Activated naive CD4-positive, alpha-beta T cell treated with anti-CD3 and anti-CD28 coated beads, Interleukin-2, amount 50 U/mL, for 16 hours (primary cell): ENCODE measurements around the gene ADCY5.

Experiments
- DNase-seq: peaks from one replicate; pipeline ENCODE4 v3.0.0-alpha.2; 2020

ADCY5 gene

DNA sequence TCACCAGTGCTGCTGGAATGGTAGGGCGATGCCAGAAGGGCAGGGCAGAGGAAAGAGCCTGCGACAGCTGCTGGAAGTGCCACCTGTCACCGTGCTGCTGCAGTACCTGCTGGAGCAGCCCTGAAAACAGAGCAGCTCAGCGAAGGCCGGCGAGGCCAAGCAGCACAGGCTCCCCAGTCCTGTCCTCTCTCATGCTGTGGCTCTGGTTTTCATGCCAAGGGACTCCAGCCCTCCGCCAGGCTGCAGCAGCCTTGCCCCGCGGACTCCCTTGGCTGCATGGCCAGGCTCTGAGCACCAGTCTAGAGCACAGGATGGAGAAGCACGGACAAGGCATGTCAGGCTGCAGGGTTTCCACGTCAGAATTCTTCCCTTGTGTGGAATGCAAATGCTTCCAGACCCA is 43.9 kb downstream of the ADCY5 start:
- no peak for DNase-seq

DNA sequence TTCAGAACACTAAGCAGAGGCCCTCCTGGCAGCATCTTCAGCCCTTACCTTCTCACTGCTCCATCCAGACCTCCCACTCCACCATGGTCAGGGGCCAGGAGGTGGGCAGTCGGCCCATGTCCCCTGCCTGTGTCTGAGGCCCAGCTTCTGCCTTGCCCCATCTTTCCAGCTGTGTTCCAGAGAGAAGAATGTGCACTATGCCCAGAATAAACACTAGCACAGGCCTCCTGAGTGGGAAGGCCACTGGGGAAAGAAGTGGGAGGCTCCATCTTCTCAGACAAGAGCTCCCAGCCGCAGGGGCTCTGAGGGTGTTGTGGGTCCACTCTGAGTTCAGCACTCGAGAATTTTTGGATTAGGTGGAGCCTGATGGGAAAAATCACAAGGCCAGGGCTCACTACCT is 44.5 kb downstream of the ADCY5 start:
- no peak for DNase-seq

GRCh38 chr3:123401836-123402530 is 46.9 kb downstream of the ADCY5 start:
- DNase-seq: no peak

DNA sequence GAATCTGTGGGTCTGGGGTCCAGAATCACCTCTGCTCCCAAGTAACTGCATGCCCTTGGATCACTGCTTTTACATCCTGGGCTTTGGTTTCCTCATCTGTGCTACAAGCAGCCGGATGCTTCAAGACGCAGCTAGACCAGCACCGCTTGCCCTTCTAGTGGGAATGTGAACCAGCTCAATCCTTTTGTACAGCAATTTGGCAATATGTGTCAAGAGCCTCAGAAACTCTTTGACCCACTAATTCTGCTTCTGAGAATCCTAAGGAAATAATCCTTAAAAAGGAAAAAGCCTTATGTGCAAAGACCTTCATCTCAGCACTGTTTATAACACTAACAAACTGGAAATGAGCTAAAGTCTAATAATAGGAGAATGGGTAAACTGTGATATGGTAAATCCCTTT is 48.7 kb downstream of the ADCY5 start:
- DNase-seq: no peak

- no peak for DNase-seq
These were observed 49.2 kb downstream of the ADCY5 start for GRCh38 chr3:123399653-123400052.

GRCh38 chr3:123397921-123398785 is 50.7 kb downstream of the ADCY5 start:
- no peak for DNase-seq

- no peak for DNase-seq
These were observed 51.8 kb downstream of the ADCY5 start for GRCh38 chr3:123397050-123397590.

DNA sequence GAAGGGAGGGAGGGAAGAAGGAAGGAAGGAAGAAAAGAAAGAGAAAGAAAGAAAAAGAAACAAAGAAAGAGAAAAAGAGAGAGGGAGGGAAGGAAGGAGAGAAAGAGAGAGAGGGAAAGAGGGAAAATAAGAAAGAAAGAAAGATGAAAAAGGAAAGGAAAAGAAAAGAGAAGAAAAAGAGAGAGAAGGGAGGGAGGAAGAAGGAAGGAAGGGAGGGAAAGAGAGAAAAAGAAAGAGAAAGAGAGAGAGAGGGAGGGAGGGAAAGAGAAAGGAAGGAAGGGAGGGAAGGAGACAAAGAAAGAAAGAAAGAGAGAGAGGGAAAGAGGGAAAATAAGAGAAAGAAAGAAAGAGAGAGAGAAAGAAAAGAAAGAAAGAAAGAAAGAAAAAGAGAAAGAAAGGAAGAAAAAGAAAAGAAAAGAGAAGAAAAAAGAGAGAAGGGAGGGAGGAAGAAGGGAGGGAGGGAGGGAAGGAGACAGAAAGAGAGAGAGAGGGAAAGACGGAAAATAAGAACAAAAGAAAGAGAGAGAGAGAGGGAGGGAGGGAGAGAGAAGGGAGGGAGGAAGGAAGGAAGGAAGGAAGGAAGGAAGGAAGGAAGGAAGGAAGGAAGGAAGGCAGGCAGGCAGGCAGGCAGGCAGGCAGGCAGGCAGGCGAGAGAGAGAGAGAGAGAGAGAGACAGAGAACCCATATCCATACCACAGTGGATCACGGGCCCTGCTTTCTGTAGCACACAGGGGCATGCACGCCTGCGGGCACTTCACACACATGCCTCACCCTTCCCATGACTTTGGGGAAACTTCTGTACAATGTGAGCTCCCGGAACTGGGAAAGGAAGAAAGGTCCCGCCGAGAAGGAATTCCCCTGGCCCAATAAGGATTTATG is 52.5 kb downstream of the ADCY5 start:
- no peak for DNase-seq

- no peak for DNase-seq
These were observed 53.7 kb downstream of the ADCY5 start for GRCh38 chr3:123395235-123395634.

DNA sequence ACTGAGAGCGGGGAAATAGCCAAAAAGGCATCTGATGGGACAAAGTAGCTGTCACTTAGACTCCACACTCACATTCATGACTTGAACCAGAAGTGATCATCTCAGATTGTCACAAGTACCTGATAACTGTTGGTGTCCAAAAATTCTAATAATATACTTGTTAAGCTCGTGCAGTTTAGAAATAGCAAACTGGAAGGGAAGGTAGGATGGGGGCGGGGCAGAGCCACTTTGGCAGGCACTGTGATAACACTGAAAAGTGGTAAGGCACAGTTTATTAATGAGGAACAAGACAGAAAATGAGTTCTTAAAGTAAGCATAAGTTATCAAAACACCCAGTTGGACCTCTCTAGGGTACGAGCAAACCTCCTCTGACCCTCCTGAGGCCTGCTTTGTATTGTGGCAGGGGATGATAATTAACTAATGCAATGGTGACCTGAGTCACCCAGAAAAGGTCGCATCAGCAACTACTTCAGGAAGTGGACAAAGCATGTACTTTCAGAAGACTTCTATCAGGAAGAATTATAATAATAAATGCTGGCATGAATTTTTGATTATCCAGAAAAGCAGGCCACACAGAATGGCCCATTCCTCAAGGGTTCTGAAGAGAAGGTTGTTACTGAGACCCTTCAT is 54.4 kb downstream of the ADCY5 start:
- DNase-seq: no peak

- no peak for DNase-seq
These were observed 55.8 kb downstream of the ADCY5 start for GRCh38 chr3:123392871-123393620.

DNA sequence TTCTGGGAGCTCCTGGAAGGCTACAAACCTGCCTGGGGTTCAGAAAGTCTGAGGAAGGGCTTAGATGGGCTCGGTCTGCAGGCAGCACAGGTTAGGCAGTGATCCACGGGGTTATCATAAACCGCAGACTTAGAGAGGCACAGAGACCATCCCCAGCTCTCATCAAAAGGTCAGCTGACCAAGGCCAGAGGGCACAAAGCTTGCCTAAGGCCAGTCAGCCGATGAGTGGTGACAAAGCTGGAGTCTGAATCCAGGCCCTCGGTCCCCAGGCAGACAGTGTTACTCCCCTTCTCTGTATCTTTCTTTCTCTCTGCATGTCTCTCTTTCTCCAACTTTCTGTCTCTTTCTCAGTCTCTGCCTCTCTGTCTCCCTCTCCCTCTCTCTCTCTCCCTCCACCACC is 56.5 kb downstream of the ADCY5 start:
- DNase-seq: no peak

GRCh38 chr3:123390865-123391600 is 57.9 kb downstream of the ADCY5 start:
- no peak for DNase-seq

- no peak for DNase-seq
These were observed 59.3 kb downstream of the ADCY5 start for GRCh38 chr3:123389628-123389918.

- DNase-seq: no peak
These were observed 59.9 kb downstream of the ADCY5 start for GRCh38 chr3:123388811-123389627.

DNA sequence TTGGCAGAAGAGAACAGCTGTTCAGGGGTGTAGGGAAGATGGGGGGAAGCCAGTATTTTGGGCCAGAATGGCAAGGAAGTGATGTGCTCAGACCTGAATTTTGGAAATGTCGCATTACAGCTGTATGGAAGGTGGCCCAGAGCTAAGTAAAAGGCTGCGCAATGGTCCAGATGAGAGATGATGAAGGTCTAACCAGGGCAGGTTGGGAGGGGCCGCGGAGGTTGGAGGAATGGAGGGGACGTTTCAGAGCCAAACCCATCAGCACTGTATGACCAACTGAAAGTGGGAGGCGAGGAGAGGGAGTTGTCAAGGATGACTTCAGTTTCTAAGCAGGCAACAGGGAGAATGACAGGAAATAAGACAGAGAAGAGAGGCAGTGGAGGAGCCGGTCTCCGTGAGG is 60.8 kb downstream of the ADCY5 start:
- no peak for DNase-seq

DNA sequence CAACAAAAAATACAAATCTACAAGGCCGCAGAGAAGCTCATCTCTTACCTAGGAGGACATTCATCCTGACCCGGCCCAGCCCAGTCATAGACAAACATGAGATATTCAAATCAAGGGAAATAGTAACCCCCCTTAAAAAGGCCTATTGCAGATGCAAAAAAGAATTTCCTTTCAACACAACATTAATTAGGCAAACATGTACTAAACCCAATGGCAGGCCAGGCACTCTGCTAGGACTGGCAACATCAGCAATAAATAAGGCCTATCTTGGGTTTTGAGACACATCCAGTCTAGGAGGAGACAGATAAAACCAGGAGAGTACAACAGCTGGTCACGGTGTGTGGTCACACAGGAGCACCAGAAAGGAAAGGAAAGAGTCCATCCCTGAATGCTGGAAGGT is 61.4 kb downstream of the ADCY5 start:
- no peak for DNase-seq

DNA sequence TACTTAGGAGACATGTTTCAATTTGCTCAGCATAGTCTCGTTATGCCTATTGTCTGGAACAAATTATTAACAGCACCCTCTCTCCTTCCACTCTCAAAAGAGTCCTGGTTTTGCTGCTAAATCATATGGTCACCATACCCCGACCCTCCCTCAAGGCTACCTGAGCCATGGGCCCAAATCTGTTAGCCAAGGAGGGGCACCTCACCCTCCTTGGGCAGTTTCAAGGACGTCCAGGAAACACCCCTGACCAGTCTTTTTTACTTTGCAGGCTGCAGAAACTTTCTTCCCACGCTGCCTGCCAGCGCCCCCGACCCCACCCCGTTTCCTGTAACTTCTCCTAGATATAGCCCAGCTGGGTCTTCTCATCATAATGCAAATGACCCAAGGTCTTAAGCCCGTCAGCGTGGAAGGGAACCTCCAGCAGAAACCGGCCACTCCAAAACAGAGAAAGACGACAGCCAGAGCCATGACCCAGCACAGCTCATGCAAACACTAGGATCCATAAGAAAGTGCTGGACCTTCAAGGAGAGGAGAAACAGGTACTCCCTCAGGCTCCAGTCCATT is 62.3 kb downstream of the ADCY5 start:
- DNase-seq: no peak

- DNase-seq: no peak
These were observed 62.9 kb downstream of the ADCY5 start for GRCh38 chr3:123385981-123386380.

DNA sequence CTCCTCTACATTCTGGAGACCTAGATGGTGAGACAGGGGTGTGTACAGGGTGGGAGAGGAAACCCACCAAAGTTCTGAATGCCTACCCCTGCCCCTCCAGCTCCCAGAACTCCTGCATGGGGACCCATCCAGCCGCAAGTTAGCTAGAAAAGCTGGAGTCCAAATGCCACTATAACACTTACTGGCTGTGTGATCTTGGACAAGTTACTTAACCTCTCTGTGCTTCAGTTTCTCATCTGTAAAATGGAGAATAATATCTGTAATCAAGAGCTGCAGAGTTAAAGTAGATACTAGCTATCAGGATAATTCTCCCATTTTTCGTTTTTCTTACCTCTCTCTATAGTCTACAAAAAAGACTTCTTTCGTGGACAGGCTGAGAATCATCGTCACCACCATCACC is 63.4 kb downstream of the ADCY5 start:
- DNase-seq: no peak
